Measurements from ENCODE around the gene LRRN4. TPM values are rescaled to one million over a fixed set of nuclear protein-coding genes. Genes with fewer than 3 reads are reported as not detected.

Gene LRRN4
- total and polyA plus RNA-seq, 9 of the 15 experiments (the other 6 are each of a cell fraction or from before 2014, with no cell fraction given), result not detected

- TF ChIP-seq JUND (IDR thresholded peaks at IDR 0.05; ENCODE audit: borderline replicate concordance, low read depth, low read length) (no peak), JUND (tag; IDR thresholded peaks at IDR 0.05; ENCODE audit: borderline replicate concordance, low read depth, low read length) (peak; percentile 60; the same call in 1 of the 3 replicates), RCOR1 (IDR thresholded peaks at IDR 0.05; ENCODE audit: borderline replicate concordance in 1 of 2, low read depth in 2 of 2, low read length in 2 of 2) (no peak), ZNF695 (CRISPR knock-in tag; IDR thresholded peaks at IDR 0.05) (no peak), TEAD1 (CRISPR knock-in tag; IDR thresholded peaks at IDR 0.05) (no peak), ATF1 (CRISPR knock-in tag; IDR thresholded peaks at IDR 0.05) (no peak), ATF1 (tag; IDR thresholded peaks at IDR 0.05) (no peak), CBFA2T2 (conservative IDR thresholded peaks at IDR 0.05) (0 out of 2 replicates have a peak, but pooled peaks have one; percentile 30), MEF2D (tag; conservative IDR thresholded peaks at IDR 0.05; ENCODE audit: low read depth) (peak; percentile 98), LEF1 (IDR thresholded peaks at IDR 0.05) (peak; percentile 62; the same call in 1 of the 2 replicates), CREB3L1 (IDR thresholded peaks at IDR 0.05; ENCODE audit: borderline replicate concordance, low read depth) (no peak), LARP7 (IDR thresholded peaks at IDR 0.05) (no peak), CTBP1 (IDR thresholded peaks at IDR 0.05; ENCODE audit: borderline replicate concordance) (peak; percentile 19; the same call in 1 of the 2 replicates), RBM25 (IDR thresholded peaks at IDR 0.05; ENCODE audit: low read depth, low read length, severe bottlenecking) (no peak), BRD4 (IDR thresholded peaks at IDR 0.05) (no peak), ZBTB26 (CRISPR knock-in tag; IDR thresholded peaks at IDR 0.05) (no peak), ILF3 (IDR thresholded peaks at IDR 0.05; ENCODE audit: borderline replicate concordance) (0 out of 2 replicates have a peak, but pooled peaks have one; percentile 31), KDM1A (IDR thresholded peaks at IDR 0.05) (peak; percentile 58 to 63; a peak in 1 of 4 replicates), MCM7 (IDR thresholded peaks at IDR 0.05) (no peak), CHD4 (IDR thresholded peaks at IDR 0.05; ENCODE audit: insufficient read depth, insufficient replicate concordance, low read depth, low read length, poor library complexity, severe bottlenecking) (no peak), SRF (CRISPR knock-in tag; IDR thresholded peaks at IDR 0.05) (peak in 1 of 2 experiments; percentile 93; a peak in 2 of 4 replicates), MAFF (IDR thresholded peaks at IDR 0.05; ENCODE audit: low read length) (no peak), ZNF592 (IDR thresholded peaks at IDR 0.05) (peak; percentile 48; the same call in 1 of the 2 replicates)
These were observed 19.5 kb downstream of the LRRN4 start (continued) for GRCh38 chr20:6034134-6034969.
